ENCODE results near the gene SSR1. TPM values are rescaled to one million over a fixed set of nuclear protein-coding genes. Genes with fewer than 3 reads are reported as not detected.

The SSR1 gene
- total and polyA plus RNA-seq, 2 of the 13 experiments (the other 11 are each of a cell fraction or from before 2014, with no cell fraction given), result 203 to 243 TPM

GRCh38 chr6:7238526-7238899 lies 74.5 kb downstream of the SSR1 start (continued):
- TF ChIP-seq ZNF800 (CRISPR knock-in tag; IDR thresholded peaks at IDR 0.05), result 0 out of 2 replicates have a peak, but pooled peaks have one; percentile 24
- no peak for TF ChIP-seq ZNF343 (CRISPR knock-in tag; IDR thresholded peaks at IDR 0.05)
- no peak for TF ChIP-seq ZNF629 (CRISPR knock-in tag; conservative IDR thresholded peaks at IDR 0.05)
- TF ChIP-seq ZNF766 (CRISPR knock-in tag; IDR thresholded peaks at IDR 0.05; ENCODE audit: borderline replicate concordance), result peak; percentile 53; the same call in 1 of the 2 replicates
- TF ChIP-seq ZNF770 (CRISPR knock-in tag; IDR thresholded peaks at IDR 0.05), result peak; percentile 27; the same call in 1 of the 2 replicates
- TF ChIP-seq HES4 (CRISPR knock-in tag; IDR thresholded peaks at IDR 0.05; ENCODE audit: borderline replicate concordance), result no peak
- peak; percentile 47; the same call in 1 of the 2 replicates for TF ChIP-seq HOXD1 (CRISPR knock-in tag; IDR thresholded peaks at IDR 0.05)
- no peak for TF ChIP-seq MXD4 (CRISPR knock-in tag; IDR thresholded peaks at IDR 0.05)

- DNase-seq (ENCODE audit: low spot score) (no peak), FAIRE-seq (no peak), ATAC-seq (no peak)
- Histone ChIP-seq H3K9me3 (ENCODE audit: low read length) (no peaks in the 10 kb centered on the region), H3K4me2 (ENCODE audit: low read depth, low read length) (no peak overlapping the region), H3K79me2 (ENCODE audit: insufficient read depth, low read length) (peaks cover 12% of the 10 kb centered on the region), H3K27me3 (ENCODE audit: control insufficient read depth in 1 of 2, insufficient read depth in 2 of 2, low read length in 2 of 2) (no peaks in the 10 kb centered on the region), H3K4me1 (ENCODE audit: insufficient read depth, low read length) (peaks cover 92% of the 10 kb centered on the region), H3K36me3 (replicated peaks in 1 of 2; ENCODE audit: control insufficient read depth in 1 of 2, insufficient read depth in 2 of 2, low read length in 2 of 2) (peaks cover 8 to 41% of the 10 kb centered on the region in 2 experiments; a peak in 3 of 5 replicates), H4K20me1 (ENCODE audit: insufficient read depth, low read length) (peaks cover 16% of the 10 kb centered on the region; the same call in 1 of the 2 replicates), H3K4me3 (replicated peaks in 1 of 3; ENCODE audit: insufficient read depth in 1 of 3, low read depth in 2 of 3, low read length in 3 of 3) (no peak overlapping the region), H3K27ac (ENCODE audit: extremely low read length, insufficient read depth, low read length) (peak overlapping the region; percentile 90), H3K9ac (ENCODE audit: insufficient read depth, low read depth, low read length) (no peak overlapping the region), H2AFZ (ENCODE audit: low read length) (no peak overlapping the region)
- POLR2A ChIA-PET, result no interaction called here
- 95% methylated on average over 8 of the region's 8 CpGs for WGBS (ENCODE audit: low lambda C conversion rate)
- CTCF ChIA-PET (ENCODE audit: low intra/inter-chr PET ratio, low total read pairs), result interaction anchor here (2.4 kb wide), 1 partner anchor 513 kb away, joined by 13 read pairs; no protein-coding TSS in a partner anchor
- 0 out of 2 replicates have a peak, but pooled peaks have one; percentile 38 for TF ChIP-seq ZC3H13 (CRISPR knock-in tag; IDR thresholded peaks at IDR 0.05)
- no peak for TF ChIP-seq ZNF672 (CRISPR knock-in tag; IDR thresholded peaks at IDR 0.05)
- no peak for TF ChIP-seq PHF20 (CRISPR knock-in tag; IDR thresholded peaks at IDR 0.05)
- intact Hi-C loops (cut with micrococcal nuclease; ENCODE audit: unreplicated experiment) (loop anchor here (2.0 kb wide), 1 partner anchor 77 kb away; no protein-coding TSS in a partner anchor), in situ Hi-C loops (cut with HindIII; ENCODE audit: extremely low pct_ligation_motif_present, low pct_unique_long_range_greater_than_20kb) (no loop called here)
- BruUV-seq (replicated peaks), result no TSS peak
Observed at GRCh38 chr6:7237653-7238188, 75.3 kb downstream of the SSR1 start.
